CD4-positive, alpha-beta T cell treated with Interleukin-17A for 1 hour (primary cell): ENCODE measurements around the gene XCR1.
"Not testable (repeated sequence)": the region's sequence is repeated elsewhere in the genome, so short reads cannot be mapped to it uniquely, and the experiment has no call there.

Experiments used
- DNase-seq: peaks from one replicate; pipeline ENCODE4 v3.0.0-alpha.2; 2020

XCR1 gene

GRCh38 chr3:46038071-46038470, 10.8 kb upstream of the XCR1 start:
- DNase-seq = not testable (repeated sequence)

- no peak for DNase-seq
Measured at GRCh38 chr3:46036191-46036590, 8.9 kb upstream of the XCR1 start.

GRCh38 chr3:46031747-46032146, 4.5 kb upstream of the XCR1 start:
- no peak for DNase-seq

- DNase-seq = no peak
Measured at GRCh38 chr3:46031269-46031668, 4.0 kb upstream of the XCR1 start.

GRCh38 chr3:46030626-46031025, 3.3 kb upstream of the XCR1 start:
- DNase-seq = no peak

GRCh38 chr3:46029953-46030543, 2.8 kb upstream of the XCR1 start:
- no peak for DNase-seq

- no peak for DNase-seq
Measured at GRCh38 chr3:46027736-46028397, 584 bp upstream of the XCR1 start.

GRCh38 chr3:46025139-46025538, 2.1 kb downstream of the XCR1 start:
- no peak for DNase-seq

- no peak for DNase-seq
Measured at GRCh38 chr3:46024131-46024530, 3.2 kb downstream of the XCR1 start.

GRCh38 chr3:46022909-46023785, 4.1 kb downstream of the XCR1 start:
- no peak for DNase-seq

GRCh38 chr3:46021516-46021915, 5.8 kb downstream of the XCR1 start:
- no peak for DNase-seq

GRCh38 chr3:46020766-46021510, 6.3 kb downstream of the XCR1 start:
- DNase-seq = no peak

- DNase-seq = no peak
Measured at GRCh38 chr3:46019707-46020106, 7.6 kb downstream of the XCR1 start.

- no peak for DNase-seq
Measured at GRCh38 chr3:46017720-46018119, 9.6 kb downstream of the XCR1 start.

GRCh38 chr3:46013316-46014094, 13.8 kb downstream of the XCR1 start:
- DNase-seq = no peak

GRCh38 chr3:46012246-46012645, 15.0 kb downstream of the XCR1 start:
- no peak for DNase-seq

- no peak for DNase-seq
Measured at GRCh38 chr3:46010519-46011113, 16.7 kb downstream of the XCR1 start.

- DNase-seq = no peak
Measured at GRCh38 chr3:46008058-46008457, 19.2 kb downstream of the XCR1 start.

- DNase-seq = no peak
Measured at GRCh38 chr3:46007280-46007679, 20.0 kb downstream of the XCR1 start.

GRCh38 chr3:46006238-46007032, 20.8 kb downstream of the XCR1 start:
- DNase-seq = no peak

GRCh38 chr3:46003706-46004105, 23.6 kb downstream of the XCR1 start:
- not testable (repeated sequence) for DNase-seq
